Skeletal muscle tissue (tissue), 5 donors: Measurements from ENCODE around the gene AXDND1. TPM values are rescaled to one million over a fixed set of nuclear protein-coding genes. Genes with fewer than 3 reads are reported as not detected.

Experiments used
- H3K27ac ChIP-seq: one replicate; pipeline ENCODE4 v1.7.0; 2013; ENCODE audit warnings: mild to moderate bottlenecking, low read depth, low read length, inconsistent platforms
- H3K27me3 ChIP-seq, 3 donors: one replicate each; pipeline ENCODE4 v1.7.0; 2013; ENCODE audit warnings: low read length in 3 of 3; ENCODE audit not compliant: control insufficient read depth in 3 of 3, insufficient read depth in 3 of 3
- H3K36me3 ChIP-seq, 3 donors: one replicate each; pipeline ENCODE4 v1.7.0; 2013; ENCODE audit warnings: low read length in 3 of 3; ENCODE audit not compliant: control insufficient read depth in 3 of 3, insufficient read depth in 3 of 3
- H3K4me1 ChIP-seq, 3 donors: one replicate each; pipeline ENCODE4 v1.7.0; 2013; ENCODE audit warnings: low read length in 3 of 3, mild to moderate bottlenecking in 3 of 3; ENCODE audit not compliant: control insufficient read depth in 3 of 3, insufficient read depth in 3 of 3
- H3K4me3 ChIP-seq, 3 donors: one replicate each; pipeline ENCODE4 v1.7.0; 2013; ENCODE audit warnings: low read length in 3 of 3
- H3K9ac ChIP-seq, 3 donors: one replicate each; pipeline ENCODE4 v1.7.0; 2013; ENCODE audit warnings: low read length in 3 of 3, mild to moderate bottlenecking in 3 of 3, moderate library complexity in 2 of 3, low read depth in 1 of 3
- H3K9me3 ChIP-seq, 3 donors: one replicate each; pipeline ENCODE4 v1.7.0; 2013; ENCODE audit warnings: low read length in 3 of 3; ENCODE audit not compliant: control insufficient read depth in 3 of 3
- small RNA-seq: library from RNA; depleted of rRNA; stranded (forward); fragments of <200 nt; gene quantifications from one replicate; pipeline ENCODE3, GENCODE V24; 2014
- total RNA-seq: library from RNA; depleted of rRNA; stranded (reverse); fragments of >200 nt; gene quantifications from one replicate; pipeline ENCODE4 v1.2.3, GENCODE V29; 2014
- donor health status: Osteomylitis.

Gene AXDND1
- total RNA-seq, 1 donor from 2014 or later, result under 0.01 TPM

GRCh38 chr1:179589509-179589908, 223.7 kb downstream of the AXDND1 start:
- Histone ChIP-seq H3K9ac (no peak overlapping the region), H3K27ac (no peak overlapping the region), H3K27me3 (peaks cover 26 to 31% (median 28%) of the 10 kb centered on the region in 3 donors), H3K4me3 (no peak overlapping the region), H3K9me3 (no peaks in the 10 kb centered on the region), H3K4me1 (no peaks in the 10 kb centered on the region), H3K36me3 (no peaks in the 10 kb centered on the region)

GRCh38 chr1:179590671-179591070, 224.9 kb downstream of the AXDND1 start:
- H3K9me3 ChIP-seq, result no peaks in the 10 kb centered on the region
- H3K9ac ChIP-seq, result no peak overlapping the region
- no peak overlapping the region for H3K27ac ChIP-seq
- H3K4me1 ChIP-seq, result no peaks in the 10 kb centered on the region
- peaks cover 26 to 31% (median 28%) of the 10 kb centered on the region in 3 donors for H3K27me3 ChIP-seq
- H3K36me3 ChIP-seq, result no peaks in the 10 kb centered on the region
- no peak overlapping the region for H3K4me3 ChIP-seq

- Histone ChIP-seq H3K27me3 (peaks cover 26 to 31% (median 28%) of the 10 kb centered on the region in 3 donors), H3K4me3 (no peak overlapping the region)
Measured at GRCh38 chr1:179591253-179591591, 225.5 kb downstream of the AXDND1 start.

GRCh38 chr1:179591592-179592580, 226.1 kb downstream of the AXDND1 start, which contains the start of gene TDRD5:
TDRD5 (plus strand) TSS chr1:179591832; CDS start chr1:179592616, 784 bp downstream.
- no peak within 1 kb of the TSS for H3K9ac ChIP-seq
- no peaks in the 10 kb centered on the region for H3K9me3 ChIP-seq
- no peak within 1 kb of the TSS for H3K4me3 ChIP-seq
- no peaks in the 10 kb centered on the region for H3K36me3 ChIP-seq
- H3K27me3 ChIP-seq, result peaks cover 23 to 28% (median 27%) of the 10 kb centered on the region in 3 donors
- no peaks in the 10 kb centered on the region for H3K4me1 ChIP-seq
- no peak within 1 kb of the TSS for H3K27ac ChIP-seq

More at GRCh38 chr1:179591253-179591591, 225.5 kb downstream of the AXDND1 start:
- no peak overlapping the region for H3K9ac ChIP-seq
- H3K4me1 ChIP-seq, result no peaks in the 10 kb centered on the region
- no peaks in the 10 kb centered on the region for H3K36me3 ChIP-seq
- no peaks in the 10 kb centered on the region for H3K9me3 ChIP-seq
- H3K27ac ChIP-seq, result no peak overlapping the region

- Histone ChIP-seq H3K4me1 (no peaks in the 10 kb centered on the region), H3K9ac (no peak overlapping the region), H3K9me3 (no peaks in the 10 kb centered on the region), H3K4me3 (no peak overlapping the region), H3K27me3 (peaks cover 0 to 2% (median 0%) of the 10 kb centered on the region in 3 donors), H3K27ac (no peak overlapping the region), H3K36me3 (no peaks in the 10 kb centered on the region)
Measured at GRCh38 chr1:179598631-179599030, 232.9 kb downstream of the AXDND1 start.

- Histone ChIP-seq H3K9ac (no peak overlapping the region), H3K27me3 (no peaks in the 10 kb centered on the region), H3K4me1 (no peaks in the 10 kb centered on the region), H3K4me3 (no peak overlapping the region), H3K9me3 (no peaks in the 10 kb centered on the region), H3K27ac (no peak overlapping the region), H3K36me3 (no peaks in the 10 kb centered on the region)
Measured at GRCh38 chr1:179599623-179600249, 234.0 kb downstream of the AXDND1 start.

GRCh38 chr1:179601093-179601492, 235.3 kb downstream of the AXDND1 start:
- Histone ChIP-seq H3K4me3 (no peak overlapping the region), H3K4me1 (no peaks in the 10 kb centered on the region), H3K27ac (no peak overlapping the region)

More at GRCh38 chr1:179601093-179601492, 235.3 kb downstream of the AXDND1 start:
- Histone ChIP-seq H3K9ac (no peak overlapping the region), H3K9me3 (no peaks in the 10 kb centered on the region), H3K27me3 (no peaks in the 10 kb centered on the region), H3K36me3 (no peaks in the 10 kb centered on the region)

Small RNA genes within 50 kb of the gene (small RNA-seq; reads per million reads assigned to genes)
- not detected for gene MEF2AP1
- gene RNU5F-2P, result 0.28 reads per million, percentile 25 among the genes with 10 or more reads in this experiment

Other genes with a start within 250 kb of the AXDND1 start
- gene ABL2, start 136.3 kb upstream of the AXDND1 start, total RNA-seq, result 8.9 TPM
- gene SOAT1, start 72.2 kb upstream of the AXDND1 start, total RNA-seq, result 8.9 TPM
- gene NPHS2, start 210.0 kb downstream of the AXDND1 start, total RNA-seq, result not detected
- under 0.01 TPM for gene TDRD5, start 225.9 kb downstream of the AXDND1 start, total RNA-seq